Measurements from ENCODE around the gene CNTNAP2.

Gene CNTNAP2

GRCh38 chr7:147376192-147376591 is 1259.6 kb downstream of the CNTNAP2 start (continued):
- TF ChIP-seq ZNF24 (tag by site-specific recombination; IDR thresholded peaks at IDR 0.05) = no peak

DNA sequence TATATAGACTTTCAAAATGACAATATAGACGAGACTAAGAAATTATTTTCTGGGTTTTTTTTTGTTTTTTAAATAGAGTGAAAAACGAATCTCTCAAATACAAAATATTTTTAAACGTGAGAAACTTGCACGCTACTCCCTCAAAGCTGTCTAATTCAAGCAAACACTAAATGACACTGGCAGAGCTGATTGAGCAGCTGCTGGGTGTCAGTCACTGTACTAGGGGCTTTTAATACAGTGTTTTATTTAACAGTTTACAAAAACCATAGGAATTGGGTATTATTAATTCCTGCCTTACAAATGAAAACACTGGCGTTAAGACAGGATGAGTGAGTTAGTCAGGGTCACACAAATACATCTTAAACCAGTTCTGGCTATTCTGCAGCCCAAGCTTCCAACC is 1264.3 kb downstream of the CNTNAP2 start:
- ChIA-PET POLR2A (no interaction called here), CTCF (no interaction called here)
- Histone ChIP-seq H3K9me3 (ENCODE audit: control insufficient read depth, insufficient read depth, low read depth, low read length) (no peaks in the 10 kb centered on the region), H3K4me3 (ENCODE audit: low read depth, low read length) (no peak overlapping the region), H3K4me1 (ENCODE audit: control insufficient read depth, insufficient read depth, low read length) (no peaks in the 10 kb centered on the region), H3K27ac (ENCODE audit: extremely low read depth, low read depth, low read length) (no peak overlapping the region), H3K36me3 (ENCODE audit: control insufficient read depth in 2 of 2, insufficient read depth in 1 of 2, low read length in 2 of 2) (no peaks in the 10 kb centered on the region)
- TF ChIP-seq ZNF510 (tag by site-specific recombination; IDR thresholded peaks at IDR 0.05; ENCODE audit: insufficient replicate concordance) (no peak), ZNF394 (tag by site-specific recombination; IDR thresholded peaks at IDR 0.05; ENCODE audit: borderline replicate concordance) (no peak), CTCF (tag by site-specific recombination; IDR thresholded peaks at IDR 0.05) (no peak), ZNF133 (tag by site-specific recombination; IDR thresholded peaks at IDR 0.05) (no peak), ZNF518A (tag by site-specific recombination; conservative IDR thresholded peaks at IDR 0.05; ENCODE audit: low read depth) (no peak), SETDB1 (IDR thresholded peaks at IDR 0.05; ENCODE audit: insufficient read length, low read length) (no peak), ZNF776 (tag by site-specific recombination; IDR thresholded peaks at IDR 0.05; ENCODE audit: borderline replicate concordance) (no peak), ZNF292 (tag by site-specific recombination; IDR thresholded peaks at IDR 0.05; ENCODE audit: borderline replicate concordance, low read depth) (no peak), ZNF529 (tag by site-specific recombination; IDR thresholded peaks at IDR 0.05; ENCODE audit: insufficient replicate concordance) (no peak), ZNF76 (tag by site-specific recombination; IDR thresholded peaks at IDR 0.05; ENCODE audit: borderline replicate concordance, low read depth) (no peak), ZNF266 (tag by site-specific recombination; IDR thresholded peaks at IDR 0.05; ENCODE audit: low read depth) (no peak), ZNF211 (tag by site-specific recombination; IDR thresholded peaks at IDR 0.05; ENCODE audit: low read depth) (no peak), ZFP41 (tag by site-specific recombination; IDR thresholded peaks at IDR 0.05; ENCODE audit: borderline replicate concordance) (no peak), BCL11B (tag by site-specific recombination; IDR thresholded peaks at IDR 0.05; ENCODE audit: low read depth) (no peak)
- TF ChIP-seq, protein P1, sequence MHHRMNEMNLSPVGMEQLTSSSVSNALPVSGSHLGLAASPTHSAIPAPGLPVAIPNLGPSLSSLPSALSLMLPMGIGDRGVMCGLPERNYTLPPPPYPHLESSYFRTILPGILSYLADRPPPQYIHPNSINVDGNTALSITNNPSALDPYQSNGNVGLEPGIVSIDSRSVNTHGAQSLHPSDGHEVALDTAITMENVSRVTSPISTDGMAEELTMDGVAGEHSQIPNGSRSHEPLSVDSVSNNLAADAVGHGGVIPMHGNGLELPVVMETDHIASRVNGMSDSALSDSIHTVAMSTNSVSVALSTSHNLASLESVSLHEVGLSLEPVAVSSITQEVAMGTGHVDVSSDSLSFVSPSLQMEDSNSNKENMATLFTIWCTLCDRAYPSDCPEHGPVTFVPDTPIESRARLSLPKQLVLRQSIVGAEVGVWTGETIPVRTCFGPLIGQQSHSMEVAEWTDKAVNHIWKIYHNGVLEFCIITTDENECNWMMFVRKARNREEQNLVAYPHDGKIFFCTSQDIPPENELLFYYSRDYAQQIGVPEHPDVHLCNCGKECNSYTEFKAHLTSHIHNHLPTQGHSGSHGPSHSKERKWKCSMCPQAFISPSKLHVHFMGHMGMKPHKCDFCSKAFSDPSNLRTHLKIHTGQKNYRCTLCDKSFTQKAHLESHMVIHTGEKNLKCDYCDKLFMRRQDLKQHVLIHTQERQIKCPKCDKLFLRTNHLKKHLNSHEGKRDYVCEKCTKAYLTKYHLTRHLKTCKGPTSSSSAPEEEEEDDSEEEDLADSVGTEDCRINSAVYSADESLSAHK (tag by site-specific recombination; IDR thresholded peaks at IDR 0.05) = no peak
- TF ChIP-seq, protein P2, sequence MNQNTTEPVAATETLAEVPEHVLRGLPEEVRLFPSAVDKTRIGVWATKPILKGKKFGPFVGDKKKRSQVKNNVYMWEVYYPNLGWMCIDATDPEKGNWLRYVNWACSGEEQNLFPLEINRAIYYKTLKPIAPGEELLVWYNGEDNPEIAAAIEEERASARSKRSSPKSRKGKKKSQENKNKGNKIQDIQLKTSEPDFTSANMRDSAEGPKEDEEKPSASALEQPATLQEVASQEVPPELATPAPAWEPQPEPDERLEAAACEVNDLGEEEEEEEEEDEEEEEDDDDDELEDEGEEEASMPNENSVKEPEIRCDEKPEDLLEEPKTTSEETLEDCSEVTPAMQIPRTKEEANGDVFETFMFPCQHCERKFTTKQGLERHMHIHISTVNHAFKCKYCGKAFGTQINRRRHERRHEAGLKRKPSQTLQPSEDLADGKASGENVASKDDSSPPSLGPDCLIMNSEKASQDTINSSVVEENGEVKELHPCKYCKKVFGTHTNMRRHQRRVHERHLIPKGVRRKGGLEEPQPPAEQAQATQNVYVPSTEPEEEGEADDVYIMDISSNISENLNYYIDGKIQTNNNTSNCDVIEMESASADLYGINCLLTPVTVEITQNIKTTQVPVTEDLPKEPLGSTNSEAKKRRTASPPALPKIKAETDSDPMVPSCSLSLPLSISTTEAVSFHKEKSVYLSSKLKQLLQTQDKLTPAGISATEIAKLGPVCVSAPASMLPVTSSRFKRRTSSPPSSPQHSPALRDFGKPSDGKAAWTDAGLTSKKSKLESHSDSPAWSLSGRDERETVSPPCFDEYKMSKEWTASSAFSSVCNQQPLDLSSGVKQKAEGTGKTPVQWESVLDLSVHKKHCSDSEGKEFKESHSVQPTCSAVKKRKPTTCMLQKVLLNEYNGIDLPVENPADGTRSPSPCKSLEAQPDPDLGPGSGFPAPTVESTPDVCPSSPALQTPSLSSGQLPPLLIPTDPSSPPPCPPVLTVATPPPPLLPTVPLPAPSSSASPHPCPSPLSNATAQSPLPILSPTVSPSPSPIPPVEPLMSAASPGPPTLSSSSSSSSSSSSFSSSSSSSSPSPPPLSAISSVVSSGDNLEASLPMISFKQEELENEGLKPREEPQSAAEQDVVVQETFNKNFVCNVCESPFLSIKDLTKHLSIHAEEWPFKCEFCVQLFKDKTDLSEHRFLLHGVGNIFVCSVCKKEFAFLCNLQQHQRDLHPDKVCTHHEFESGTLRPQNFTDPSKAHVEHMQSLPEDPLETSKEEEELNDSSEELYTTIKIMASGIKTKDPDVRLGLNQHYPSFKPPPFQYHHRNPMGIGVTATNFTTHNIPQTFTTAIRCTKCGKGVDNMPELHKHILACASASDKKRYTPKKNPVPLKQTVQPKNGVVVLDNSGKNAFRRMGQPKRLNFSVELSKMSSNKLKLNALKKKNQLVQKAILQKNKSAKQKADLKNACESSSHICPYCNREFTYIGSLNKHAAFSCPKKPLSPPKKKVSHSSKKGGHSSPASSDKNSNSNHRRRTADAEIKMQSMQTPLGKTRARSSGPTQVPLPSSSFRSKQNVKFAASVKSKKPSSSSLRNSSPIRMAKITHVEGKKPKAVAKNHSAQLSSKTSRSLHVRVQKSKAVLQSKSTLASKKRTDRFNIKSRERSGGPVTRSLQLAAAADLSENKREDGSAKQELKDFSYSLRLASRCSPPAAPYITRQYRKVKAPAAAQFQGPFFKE (tag by site-specific recombination; IDR thresholded peaks at IDR 0.05; ENCODE audit: borderline replicate concordance) = no peak
- TF ChIP-seq, protein P3, sequence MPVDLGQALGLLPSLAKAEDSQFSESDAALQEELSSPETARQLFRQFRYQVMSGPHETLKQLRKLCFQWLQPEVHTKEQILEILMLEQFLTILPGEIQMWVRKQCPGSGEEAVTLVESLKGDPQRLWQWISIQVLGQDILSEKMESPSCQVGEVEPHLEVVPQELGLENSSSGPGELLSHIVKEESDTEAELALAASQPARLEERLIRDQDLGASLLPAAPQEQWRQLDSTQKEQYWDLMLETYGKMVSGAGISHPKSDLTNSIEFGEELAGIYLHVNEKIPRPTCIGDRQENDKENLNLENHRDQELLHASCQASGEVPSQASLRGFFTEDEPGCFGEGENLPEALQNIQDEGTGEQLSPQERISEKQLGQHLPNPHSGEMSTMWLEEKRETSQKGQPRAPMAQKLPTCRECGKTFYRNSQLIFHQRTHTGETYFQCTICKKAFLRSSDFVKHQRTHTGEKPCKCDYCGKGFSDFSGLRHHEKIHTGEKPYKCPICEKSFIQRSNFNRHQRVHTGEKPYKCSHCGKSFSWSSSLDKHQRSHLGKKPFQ (tag by site-specific recombination; IDR thresholded peaks at IDR 0.05) = no peak
